ENCODE data around the gene FBXW11. TPM values are rescaled to one million over a fixed set of nuclear protein-coding genes. Genes with fewer than 3 reads are reported as not detected.
"Not testable (repeated sequence)": the region's sequence is repeated elsewhere in the genome, so short reads cannot be mapped to it uniquely, and the experiment has no call there.

FBXW11 gene
- total and polyA plus RNA-seq, 2 of the 8 experiments (the other 6 are each of a cell fraction or from before 2014, with no cell fraction given): 45.0 to 75.6 TPM

GRCh38 chr5:172020110-172020786 lies 13.8 kb upstream of the FBXW11 start:
- H3K4me3 ChIP-seq (ENCODE audit: extremely low read depth in 1 of 4, insufficient read depth in 2 of 4, low read depth in 3 of 4, low read length in 4 of 4); H3K14ac ChIP-seq (ENCODE audit: insufficient read length); DNase-seq (ENCODE audit: low read depth in 1 of 2, low spot score in 2 of 2); H2BK120ac ChIP-seq (replicated peaks; ENCODE audit: low read depth, low read length); H2BK5ac ChIP-seq (ENCODE audit: low read depth, low read length); H3K27ac ChIP-seq (ENCODE audit: low read depth, low read length); H3K23ac ChIP-seq (ENCODE audit: insufficient read length); H3K9ac ChIP-seq (replicated peaks in 1 of 4; ENCODE audit: extremely low read depth in 1 of 4, low read depth in 3 of 4, low read length in 3 of 4); H3K79me1 ChIP-seq (ENCODE audit: low read depth, low read length); H3K4me2 ChIP-seq (ENCODE audit: insufficient read depth in 1 of 2, low read depth in 2 of 2, low read length in 2 of 2); H4K91ac ChIP-seq (replicated peaks; ENCODE audit: insufficient read length, low read length); H3K9me3 ChIP-seq (ENCODE audit: insufficient read depth in 2 of 2, low read depth in 1 of 2, low read length in 1 of 2); H3K4me1 ChIP-seq (replicated peaks in 1 of 4; ENCODE audit: control insufficient read depth in 3 of 4, insufficient read depth in 4 of 4, low read length in 3 of 4); FAIRE-seq; H2BK20ac ChIP-seq (ENCODE audit: low read length); H4K5ac ChIP-seq (ENCODE audit: insufficient read length, low read depth, low read length); H3K18ac ChIP-seq (ENCODE audit: extremely low read depth, low read length); H3K79me2 ChIP-seq (ENCODE audit: control insufficient read depth in 1 of 2, insufficient read depth in 2 of 2, low read length in 2 of 2); H2AK5ac ChIP-seq (ENCODE audit: low read depth, low read length); H2AFZ ChIP-seq (ENCODE audit: low read length); H4K8ac ChIP-seq (ENCODE audit: extremely low read depth, insufficient read depth, low read length); H3K36me3 ChIP-seq (ENCODE audit: control insufficient read depth in 2 of 4, insufficient read depth in 4 of 4, low read length in 3 of 4); H4K20me1 ChIP-seq (replicated peaks in 1 of 2; ENCODE audit: control insufficient read depth in 1 of 2, insufficient read depth in 2 of 2, low read length in 2 of 2); H3K4ac ChIP-seq (replicated peaks; ENCODE audit: insufficient read length, low read depth, low read length); H2BK15ac ChIP-seq (ENCODE audit: low read length); H3K27me3 ChIP-seq (replicated peaks in 1 of 4; ENCODE audit: control insufficient read depth in 3 of 4, extremely low read depth in 1 of 4, insufficient read depth in 3 of 4, low read length in 3 of 4); H3K56ac ChIP-seq (replicated peaks; ENCODE audit: insufficient read length, low read depth, low read length); H3K23me2 ChIP-seq (ENCODE audit: low read depth, low read length): not testable (repeated sequence)
- WGBS, 2 experiments (ENCODE audit: extremely low coverage in 1 of 2, insufficient coverage in 1 of 2, insufficient read length in 1 of 2, insufficient replicate concordance in 2 of 2, low coverage in 1 of 2, low lambda C conversion rate in 2 of 2, missing lambda C conversion rate in 1 of 2): 91% methylated on average over 10 of the region's 10 CpGs; no CpG with 5 or more reads in 1 of the 2 experiments
- ChIA-PET CTCF (ENCODE audit: partially characterized antibody) (interaction anchor here (1.1 to 1.8 kb wide), 4 partner anchors 9 to 108 kb away, joined by 3 to 7 read pairs (median 5); no protein-coding TSS in a partner anchor), POLR2A (ENCODE audit: partially characterized antibody) (interaction anchor here (1.3 kb wide), 1 partner anchor 15 kb away, joined by 6 read pairs; no protein-coding TSS in a partner anchor)
- TF ChIP-seq RAD21 (IDR thresholded peaks at IDR 0.05 in 1 of 2, conservative IDR thresholded peaks at IDR 0.05 in 1 of 2; ENCODE audit: low read depth in 2 of 2, low read length in 2 of 2): peak in 1 of 2 experiments; percentile 28; a peak in 2 of 4 replicates
- 0 out of 2 replicates have a peak overlapping the region, but pooled peaks have one; percentile 5 for H2BK12ac ChIP-seq (ENCODE audit: low read depth, low read length)

Measured in H1 (cell line).